ENCODE data around the gene SLC22A14.
"Not testable (repeated sequence)": the region's sequence is repeated elsewhere in the genome, so short reads cannot be mapped to it uniquely, and the experiment has no call there.

SLC22A14 gene

GRCh38 chr3:38271553-38271952 lies 10.5 kb upstream of the SLC22A14 start:
- no peak for DNase-seq

- DNase-seq, result no peak
Measured at GRCh38 chr3:38274864-38275649, 7.0 kb upstream of the SLC22A14 start.

GRCh38 chr3:38275658-38276057 lies 6.4 kb upstream of the SLC22A14 start:
- no peak for DNase-seq

GRCh38 chr3:38276081-38276916 lies 5.8 kb upstream of the SLC22A14 start:
- DNase-seq, result no peak

GRCh38 chr3:38276917-38277630 lies 5.0 kb upstream of the SLC22A14 start:
- DNase-seq, result no peak

- DNase-seq, result no peak
Measured at GRCh38 chr3:38278841-38279240, 3.3 kb upstream of the SLC22A14 start.

- DNase-seq, result no peak
Measured at GRCh38 chr3:38283810-38284755, 2.0 kb downstream of the SLC22A14 start.

GRCh38 chr3:38284756-38285150 lies 2.7 kb downstream of the SLC22A14 start:
- DNase-seq, result no peak

- not testable (repeated sequence) for DNase-seq
Measured at GRCh38 chr3:38289286-38290217, 7.5 kb downstream of the SLC22A14 start.

GRCh38 chr3:38297053-38297452 lies 15.0 kb downstream of the SLC22A14 start:
- not testable (repeated sequence) for DNase-seq

- DNase-seq, result no peak
Measured at GRCh38 chr3:38297537-38297936, 15.4 kb downstream of the SLC22A14 start.

GRCh38 chr3:38297947-38298711 lies 16.0 kb downstream of the SLC22A14 start:
- DNase-seq, result no peak

GRCh38 chr3:38306941-38307340 lies 24.8 kb downstream of the SLC22A14 start:
- no peak for DNase-seq

- DNase-seq, result no peak
Measured at GRCh38 chr3:38307599-38307998, 25.5 kb downstream of the SLC22A14 start.

- no peak for DNase-seq
Measured at GRCh38 chr3:38308456-38308855, 26.4 kb downstream of the SLC22A14 start.

GRCh38 chr3:38311476-38311875 lies 29.4 kb downstream of the SLC22A14 start:
- DNase-seq, result no peak

- no peak for DNase-seq
Measured at GRCh38 chr3:38311941-38312340, 29.8 kb downstream of the SLC22A14 start.

- DNase-seq, result no peak
Measured at GRCh38 chr3:38312356-38312755, 30.3 kb downstream of the SLC22A14 start.

GRCh38 chr3:38313263-38313662 lies 31.2 kb downstream of the SLC22A14 start:
- DNase-seq, result no peak

- no peak for DNase-seq
Measured at GRCh38 chr3:38313695-38314094, 31.6 kb downstream of the SLC22A14 start.
